Posterior vena cava (tissue), 2 donors: Measurements from ENCODE around the gene MFAP4. TPM values are rescaled to one million over a fixed set of nuclear protein-coding genes. Genes with fewer than 3 reads are reported as not detected.

Experiments
- DNase-seq: peaks from one replicate; pipeline ENCODE4 v3.0.0-alpha.2; 2020; ENCODE audit warnings: low spot score
- intact Hi-C, 2 donors: fragments of 100-400 bp; cut with DNase I; formaldehyde crosslinking; loops; one replicate each; pipeline versions ENCODE4 v1.14.1 to v1.14.2; 2022 to 2023
- total RNA-seq, 2 donors: library from RNA; stranded (reverse); fragmentation: NEBNext Ultra II Directional; extraction: Animal tissue kit (Norgen Biotek cat#: 25700); gene quantifications; one replicate each; pipeline ENCODE4 v1.2.1, GENCODE V29; 2021
- donor health status: DM: yes; HTN: yes; CAD: no.
- donor health status: DM: yes; HTN: yes; CAD: no.

Gene MFAP4
- total RNA-seq, 2 donors from 2014 or later = 231 to 371 TPM

GRCh38 chr17:19411631-19412030, 24.6 kb upstream of the MFAP4 start:
- no peak for DNase-seq
- intact Hi-C loops = loop anchor here in 1 of 2 donors (2.0 kb wide), 1 partner anchor 19 kb away; no protein-coding TSS in a partner anchor

GRCh38 chr17:19410875-19411620, 24.1 kb upstream of the MFAP4 start, which contains the start of gene RNF112:
Gene RNF112 (plus strand): TSS chr17:19411232. CDS start chr17:19411409, 177 bp downstream.
- intact Hi-C loops = loop anchor here in 1 of 2 donors (2.0 kb wide), 1 partner anchor 18 kb away; no protein-coding TSS in a partner anchor
- DNase-seq = peak; percentile 86

- intact Hi-C loops = loop anchor here in 1 of 2 donors (2.0 kb wide), 1 partner anchor 17 kb away; no protein-coding TSS in a partner anchor
- DNase-seq = no peak
These were observed 23.1 kb upstream of the MFAP4 start for GRCh38 chr17:19410091-19410490.

- intact Hi-C loops = no loop called here
- DNase-seq = no peak
These were observed 22.5 kb upstream of the MFAP4 start for GRCh38 chr17:19409509-19409908.

GRCh38 chr17:19409066-19409465, 22.1 kb upstream of the MFAP4 start:
- intact Hi-C loops = no loop called here
- no peak for DNase-seq

- intact Hi-C loops = no loop called here
- no peak for DNase-seq
These were observed 21.3 kb upstream of the MFAP4 start for GRCh38 chr17:19408346-19408710.

GRCh38 chr17:19407601-19408345, 20.8 kb upstream of the MFAP4 start:
- DNase-seq = no peak
- intact Hi-C loops = no loop called here

GRCh38 chr17:19405114-19405513, 18.1 kb upstream of the MFAP4 start:
- intact Hi-C loops = no loop called here
- no peak for DNase-seq

GRCh38 chr17:19404264-19404663, 17.3 kb upstream of the MFAP4 start:
- intact Hi-C loops = no loop called here
- DNase-seq = no peak

- intact Hi-C loops = no loop called here
These were observed 16.0 kb upstream of the MFAP4 start for GRCh38 chr17:19403021-19403420.

GRCh38 chr17:19402171-19402570, 15.2 kb upstream of the MFAP4 start:
- DNase-seq = no peak
- intact Hi-C loops = no loop called here

More at GRCh38 chr17:19403021-19403420, 16.0 kb upstream of the MFAP4 start:
- no peak for DNase-seq

- intact Hi-C loops = no loop called here
- no peak for DNase-seq
These were observed 14.5 kb upstream of the MFAP4 start for GRCh38 chr17:19401321-19402010.

GRCh38 chr17:19399750-19400450, 12.9 kb upstream of the MFAP4 start:
- DNase-seq = peak; percentile 44
- intact Hi-C loops = no loop called here

- intact Hi-C loops = no loop called here
- peak; percentile 89 for DNase-seq
These were observed 11.6 kb upstream of the MFAP4 start for GRCh38 chr17:19398301-19399181.

GRCh38 chr17:19397556-19398041, 10.6 kb upstream of the MFAP4 start:
- peak; percentile 23 for DNase-seq
- intact Hi-C loops = no loop called here

- peak; percentile 36 for DNase-seq
- intact Hi-C loops = loop anchor here in 1 of 2 donors (2.0 kb wide), 1 partner anchor 18 kb away; the partner anchor contains the start of gene RNF112
These were observed 5.3 kb upstream of the MFAP4 start for GRCh38 chr17:19392303-19392702.

GRCh38 chr17:19391432-19391831, 4.4 kb upstream of the MFAP4 start:
- intact Hi-C loops = no loop called here
- peak; percentile 38 for DNase-seq

- DNase-seq = peak; percentile 25
- intact Hi-C loops = no loop called here
These were observed 4.0 kb upstream of the MFAP4 start for GRCh38 chr17:19390951-19391350.
